NT2/D1 (cell line): ENCODE data around the gene NPSR1.

Experiments
- YY1 ChIP-seq: IDR thresholded peaks from 2 replicates; pipeline ENCODE4 v1.6.1; 2011; ENCODE audit not compliant: insufficient read length, insufficient read depth
- ZNF274 ChIP-seq: IDR thresholded peaks from 2 replicates; pipeline ENCODE4 v1.6.1; 2011; ENCODE audit warnings: mild to moderate bottlenecking, low read depth, low read length

DNA sequence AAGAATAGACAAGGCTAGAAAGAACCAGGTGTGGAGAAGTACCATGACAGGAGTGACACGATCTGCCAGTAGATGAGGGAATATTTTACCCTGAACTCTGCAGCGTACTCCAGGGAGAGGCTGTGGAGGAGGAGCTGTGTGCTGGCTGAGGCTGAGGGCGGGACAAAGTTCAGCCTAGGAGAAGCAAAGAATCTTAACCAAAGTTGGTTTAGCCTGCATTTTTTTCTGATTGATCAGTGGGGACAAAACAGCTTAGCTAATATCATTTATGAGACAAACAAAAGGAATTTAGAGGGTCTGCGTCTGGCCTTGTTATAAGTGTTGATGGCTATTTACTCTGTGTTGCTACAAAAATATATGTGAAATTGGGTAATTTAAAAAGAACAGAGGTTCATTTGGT lies 5.2 kb upstream of the NPSR1 start:
- TF ChIP-seq ZNF274 (no peak), YY1 (no peak)
